Stomach smooth muscle (tissue), 2 donors: ENCODE data around the gene GPR32.

Source experiments
- H3K27ac ChIP-seq: one replicate; pipeline ENCODE4 v1.7.0; 2013; ENCODE audit warnings: mild to moderate bottlenecking, low read length, inconsistent platforms
- H3K27me3 ChIP-seq, 2 donors: one replicate each; pipeline ENCODE4 v1.7.0; 2013; ENCODE audit warnings: low read length in 2 of 2; ENCODE audit not compliant: insufficient read depth in 2 of 2, control insufficient read depth in 1 of 2
- H3K36me3 ChIP-seq, 2 donors: one replicate each; pipeline ENCODE4 v1.7.0; 2013; ENCODE audit warnings: low read length in 2 of 2; ENCODE audit not compliant: control insufficient read depth in 2 of 2, insufficient read depth in 2 of 2
- H3K4me1 ChIP-seq: one replicate; pipeline ENCODE4 v1.7.0; 2013; ENCODE audit warnings: low read length; ENCODE audit not compliant: control insufficient read depth, insufficient read depth
- H3K4me3 ChIP-seq, 2 donors: one replicate each; pipeline ENCODE4 v1.7.0; 2013; ENCODE audit warnings: low read length in 2 of 2
- H3K9ac ChIP-seq, 2 donors: one replicate each; pipeline ENCODE4 v1.7.0; 2013; ENCODE audit warnings: low read length in 2 of 2, mild to moderate bottlenecking in 1 of 2
- H3K9me3 ChIP-seq, 2 donors: one replicate each; pipeline ENCODE4 v1.7.0; 2013; ENCODE audit warnings: low read length in 2 of 2; ENCODE audit not compliant: control insufficient read depth in 2 of 2
- donor health status: healthy.
- donor health status: Pancreatic carcinoma.

Gene GPR32

DNA sequence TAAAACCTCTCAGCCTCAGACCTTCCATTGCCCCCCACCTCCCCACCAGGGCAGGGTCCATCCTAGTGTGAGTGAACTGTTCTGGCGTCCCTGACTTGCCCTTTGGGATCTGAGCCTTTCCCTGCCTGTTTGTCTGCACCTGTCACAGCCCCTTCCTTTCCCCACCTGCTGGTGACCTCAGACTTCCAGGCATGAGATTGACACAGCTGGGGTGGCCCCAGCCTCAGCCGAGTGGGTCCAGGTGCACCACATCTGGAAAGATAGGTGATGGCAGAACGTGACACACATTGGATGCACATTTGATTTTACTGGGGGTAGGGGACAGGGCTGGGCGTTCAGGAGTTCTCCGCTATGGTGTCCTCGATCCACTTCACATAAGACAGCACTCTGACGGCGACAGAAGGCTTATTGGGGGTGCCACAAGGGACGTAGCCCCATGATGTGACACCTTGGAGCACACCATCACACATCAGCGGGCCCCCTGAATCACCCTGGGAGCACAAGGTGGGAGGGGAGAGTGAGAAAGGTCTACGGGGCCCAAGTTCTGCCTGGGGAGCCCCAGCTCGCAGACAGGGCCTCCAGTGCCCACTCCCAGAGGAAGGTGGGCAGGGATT is 48.7 kb downstream of the GPR32 start:
- Histone ChIP-seq H3K27me3 (peaks cover 61 to 62% of the 10 kb centered on the region in 2 donors), H3K4me3 (no peak overlapping the region), H3K9me3 (no peaks in the 10 kb centered on the region), H3K4me1 (peaks cover 4% of the 10 kb centered on the region), H3K27ac (no peak overlapping the region), H3K36me3 (no peaks in the 10 kb centered on the region), H3K9ac (no peak overlapping the region)

DNA sequence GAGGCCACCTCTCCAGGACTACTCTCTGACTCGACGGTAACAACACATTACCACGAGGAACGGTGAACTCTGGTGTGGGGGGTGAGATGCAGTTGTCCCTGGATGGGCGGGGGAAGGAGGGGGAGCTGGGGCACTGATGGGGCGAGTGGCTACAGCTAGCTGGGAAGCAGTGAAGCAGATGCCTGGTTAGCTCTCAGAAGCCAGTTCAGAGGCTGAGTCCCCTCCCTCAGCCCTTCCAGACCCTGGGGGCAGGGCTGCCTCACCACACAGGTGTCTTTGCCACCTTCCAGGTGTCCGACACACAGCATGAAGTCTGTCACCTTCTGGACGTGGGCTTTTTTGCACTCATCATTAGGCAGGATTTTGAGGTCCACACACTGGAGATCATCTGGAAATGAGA is 49.4 kb downstream of the GPR32 start:
- Histone ChIP-seq H3K27me3 (peaks cover 61 to 64% of the 10 kb centered on the region in 2 donors), H3K9ac (no peak overlapping the region), H3K4me1 (peaks cover 4% of the 10 kb centered on the region), H3K27ac (no peak overlapping the region), H3K4me3 (no peak overlapping the region), H3K9me3 (no peaks in the 10 kb centered on the region), H3K36me3 (no peaks in the 10 kb centered on the region)

DNA sequence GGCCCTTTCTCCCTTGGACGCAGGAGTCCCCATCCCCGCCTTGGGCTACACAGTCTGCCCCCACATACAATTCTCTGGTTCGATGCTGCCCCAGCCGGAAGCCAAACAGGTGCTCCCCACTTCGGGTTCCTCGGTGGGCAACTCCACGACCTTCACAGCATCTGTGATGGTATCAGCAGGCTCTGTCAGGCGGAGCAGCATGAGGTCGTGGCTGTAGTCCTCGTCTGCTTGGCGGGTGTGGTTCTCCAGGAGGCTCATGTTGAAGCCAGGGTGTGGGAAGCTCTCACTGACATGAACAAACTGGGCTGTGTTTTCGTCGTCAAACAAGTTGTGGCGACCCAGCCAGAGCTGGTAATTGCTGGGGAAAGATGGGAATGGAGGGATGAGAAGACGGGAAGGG is 49.8 kb downstream of the GPR32 start:
- no peak overlapping the region for H3K27ac ChIP-seq
- H3K4me3 ChIP-seq, result no peak overlapping the region
- peaks cover 4% of the 10 kb centered on the region for H3K4me1 ChIP-seq
- H3K36me3 ChIP-seq, result no peaks in the 10 kb centered on the region
- no peak overlapping the region for H3K9ac ChIP-seq
- no peaks in the 10 kb centered on the region for H3K9me3 ChIP-seq
- H3K27me3 ChIP-seq, result peaks cover 58 to 60% of the 10 kb centered on the region in 2 donors

GRCh38 chr19:50820549-50821247 is 50.4 kb downstream of the GPR32 start:
- H3K27ac ChIP-seq, result no peak overlapping the region
- no peaks in the 10 kb centered on the region for H3K36me3 ChIP-seq
- peaks cover 54 to 55% of the 10 kb centered on the region in 2 donors for H3K27me3 ChIP-seq
- peaks cover 4% of the 10 kb centered on the region for H3K4me1 ChIP-seq
- H3K4me3 ChIP-seq, result no peak overlapping the region
- no peak overlapping the region for H3K9ac ChIP-seq
- H3K9me3 ChIP-seq, result no peaks in the 10 kb centered on the region

- Histone ChIP-seq H3K27ac (no peak overlapping the region), H3K9ac (no peak overlapping the region), H3K27me3 (peaks cover 51 to 54% of the 10 kb centered on the region in 2 donors)
Measured at GRCh38 chr19:50821248-50821612, 51.0 kb downstream of the GPR32 start.

More at GRCh38 chr19:50821248-50821612, 51.0 kb downstream of the GPR32 start:
- H3K4me3 ChIP-seq, result no peak overlapping the region
- no peaks in the 10 kb centered on the region for H3K36me3 ChIP-seq
- peaks cover 4% of the 10 kb centered on the region for H3K4me1 ChIP-seq
- H3K9me3 ChIP-seq, result no peaks in the 10 kb centered on the region
